Fibroblast of pulmonary artery (primary cell): Measurements from ENCODE around the gene VPREB1.
"Not testable (repeated sequence)": the region's sequence is repeated elsewhere in the genome, so short reads cannot be mapped to it uniquely, and the experiment has no call there.

Experiments used
- DNase-seq: peaks from one replicate; pipeline ENCODE4 v3.0.0-alpha.2; 2010; ENCODE audit warnings: low read depth
- H3K4me3 ChIP-seq: replicated peaks from 2 replicates; pipeline ENCODE4 v1.5.1; 2011; ENCODE audit warnings: low read depth, mild to moderate bottlenecking, control low read depth, low read length, moderate library complexity
- CTCF ChIP-seq: IDR thresholded peaks from 2 replicates; pipeline ENCODE4 v1.5.1; 2011; ENCODE audit warnings: mild to moderate bottlenecking, control low read depth, low read length, inconsistent platforms; ENCODE audit errors: missing control alignments

The VPREB1 gene

GRCh38 chr22:22207845-22208564 is 36.6 kb upstream of the VPREB1 start:
- no peak overlapping the region for H3K4me3 ChIP-seq
- TF ChIP-seq CTCF, result peak; percentile 75
- peak; percentile 77 for DNase-seq

GRCh38 chr22:22208652-22209051 is 35.9 kb upstream of the VPREB1 start:
- no peak for DNase-seq

GRCh38 chr22:22209080-22209640 is 35.4 kb upstream of the VPREB1 start:
- not testable (repeated sequence) for DNase-seq, H3K4me3 ChIP-seq

More at GRCh38 chr22:22208652-22209051, 35.9 kb upstream of the VPREB1 start:
- TF ChIP-seq CTCF, result no peak
- H3K4me3 ChIP-seq, result no peak overlapping the region

- TF ChIP-seq CTCF, result no peak
These were observed 34.2 kb upstream of the VPREB1 start for GRCh38 chr22:22210375-22210774.

GRCh38 chr22:22210889-22211833 is 33.4 kb upstream of the VPREB1 start:
- no peak for DNase-seq
- no peak overlapping the region for H3K4me3 ChIP-seq
- TF ChIP-seq CTCF, result no peak

More at GRCh38 chr22:22210375-22210774, 34.2 kb upstream of the VPREB1 start:
- H3K4me3 ChIP-seq, result no peak overlapping the region
- DNase-seq, result peak; percentile 54

- no peak overlapping the region for H3K4me3 ChIP-seq
- DNase-seq, result no peak
- no peak for TF ChIP-seq CTCF
These were observed 31.4 kb upstream of the VPREB1 start for GRCh38 chr22:22213231-22213630.

- TF ChIP-seq CTCF, result no peak
- no peak for DNase-seq
- H3K4me3 ChIP-seq, result no peak overlapping the region
These were observed 29.7 kb upstream of the VPREB1 start for GRCh38 chr22:22214819-22215329.
